Neutrophil (primary cell): ENCODE measurements around the gene COL25A1.

Experiments used
- H3K27ac ChIP-seq: fragments of 200-600 bp; sonication (generic); 2 replicates; pipeline ENCODE4 v1.5.1; 2016; ENCODE audit warnings: mild to moderate bottlenecking, moderate library complexity
- H3K27me3 ChIP-seq: fragments of 200-600 bp; sonication (generic); 2 replicates; pipeline ENCODE4 v1.6.0; 2016; ENCODE audit warnings: mild to moderate bottlenecking
- H3K36me3 ChIP-seq: fragments of 200-600 bp; sonication (generic); 2 replicates; pipeline ENCODE4 v1.5.1; 2017
- H3K4me1 ChIP-seq, 2 experiments: fragments of 200-600 bp in 1 of 2; sonication (generic) in 1 of 2; 1 replicate in 1 of 2; 2 replicates in 1 of 2; pipeline versions ENCODE4 v1.5.1 to v1.6.1; 2013 to 2016; ENCODE audit warnings: low read depth in 1 of 2, low read length in 1 of 2, mild to moderate bottlenecking in 1 of 2, moderate library complexity in 1 of 2; ENCODE audit not compliant: control insufficient read depth in 1 of 2, insufficient read depth in 1 of 2
- H3K4me3 ChIP-seq, 2 experiments: fragments of 200-600 bp in 1 of 2; sonication (generic) in 1 of 2; 1 replicate in 1 of 2; 2 replicates in 1 of 2; pipeline ENCODE4 v1.5.1; 2013 to 2016; ENCODE audit warnings: low read depth in 1 of 2, low read length in 1 of 2, mild to moderate bottlenecking in 1 of 2, moderate library complexity in 1 of 2
- H3K9me3 ChIP-seq: fragments of 200-600 bp; sonication (generic); 2 replicates; pipeline ENCODE4 v1.5.1; 2016
- CTCF ChIP-seq: fragments of 200-600 bp; sonication (generic); IDR thresholded peaks from 2 replicates; pipeline ENCODE4 v1.5.1; 2016; ENCODE audit warnings: antibody characterized with exemption

Gene COL25A1

GRCh38 chr4:108978066-108978465 lies 324.4 kb downstream of the COL25A1 start:
- Histone ChIP-seq H3K27ac (no peak overlapping the region), H3K9me3 (no peaks in the 10 kb centered on the region), H3K4me1 (no peaks in the 10 kb centered on the region), H3K4me3 (no peak overlapping the region), H3K27me3 (no peaks in the 10 kb centered on the region), H3K36me3 (no peaks in the 10 kb centered on the region)
- TF ChIP-seq CTCF: no peak

DNA sequence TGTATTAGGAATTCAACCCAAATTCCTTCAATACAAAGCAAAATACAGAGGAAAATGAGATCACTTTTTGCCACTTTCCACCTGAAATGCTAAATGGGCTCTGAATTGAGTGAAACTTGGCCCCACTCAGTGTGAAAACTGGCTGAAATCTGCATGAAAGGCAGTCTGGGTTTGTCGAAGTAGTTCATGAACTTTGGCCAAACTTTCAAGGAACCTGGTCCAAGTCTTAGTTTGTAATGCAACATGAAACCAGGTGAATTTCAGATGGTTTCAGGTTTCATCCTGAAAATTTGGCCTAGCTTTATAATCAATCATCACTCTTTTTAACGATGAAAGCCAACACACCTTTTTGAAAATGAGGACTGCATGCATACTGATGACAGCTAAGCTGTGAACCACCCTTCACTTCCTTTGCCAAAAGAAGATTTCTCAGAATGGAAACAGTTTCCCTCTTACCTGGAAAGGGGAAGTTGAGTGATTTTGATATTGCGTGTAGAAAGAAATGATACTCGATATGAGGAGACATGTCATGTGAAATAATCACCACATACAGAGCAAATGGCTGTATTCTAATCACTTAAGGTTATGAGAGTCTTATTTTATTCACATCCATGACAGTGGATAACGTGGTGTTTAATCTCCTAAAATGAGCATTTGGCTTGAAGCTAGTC lies 329.7 kb downstream of the COL25A1 start:
- H3K4me3 ChIP-seq: no peak overlapping the region
- no peaks in the 10 kb centered on the region for H3K9me3 ChIP-seq
- no peaks in the 10 kb centered on the region for H3K4me1 ChIP-seq
- TF ChIP-seq CTCF: no peak
- no peaks in the 10 kb centered on the region for H3K27me3 ChIP-seq
- H3K36me3 ChIP-seq: no peaks in the 10 kb centered on the region
- H3K27ac ChIP-seq: no peak overlapping the region

GRCh38 chr4:108971473-108971872 lies 331.0 kb downstream of the COL25A1 start:
- H3K9me3 ChIP-seq: no peaks in the 10 kb centered on the region
- no peak overlapping the region for H3K4me3 ChIP-seq
- no peaks in the 10 kb centered on the region for H3K36me3 ChIP-seq
- no peaks in the 10 kb centered on the region for H3K4me1 ChIP-seq
- no peak overlapping the region for H3K27ac ChIP-seq
- no peaks in the 10 kb centered on the region for H3K27me3 ChIP-seq
- TF ChIP-seq CTCF: no peak

DNA sequence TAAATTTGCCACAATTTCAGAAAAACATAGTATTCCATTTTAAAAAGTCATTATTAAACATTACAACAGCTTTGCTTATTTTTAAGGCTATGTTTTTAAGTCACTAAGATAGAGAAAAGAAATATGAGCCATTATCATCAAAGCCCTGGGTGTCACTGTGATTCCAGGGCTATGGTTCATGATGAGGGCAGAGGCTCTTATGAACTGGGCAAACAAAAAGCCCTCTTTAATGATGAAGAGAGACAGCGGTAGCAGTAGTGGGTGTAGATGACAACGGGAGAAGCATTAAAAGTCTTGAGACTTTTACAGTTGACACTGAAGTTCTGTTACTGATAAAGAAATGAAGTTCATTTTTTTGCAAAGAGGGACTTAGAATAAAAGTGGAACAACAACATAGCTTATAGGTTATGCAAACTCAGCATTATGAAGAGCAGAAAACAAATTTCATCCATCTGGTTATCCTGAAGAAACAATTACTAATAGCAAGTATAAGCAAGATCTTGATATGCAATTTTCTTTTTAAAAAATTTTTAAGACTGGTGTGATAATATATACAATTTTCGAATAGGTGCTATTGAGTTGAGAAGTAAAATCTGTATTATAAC lies 336.9 kb downstream of the COL25A1 start:
- no peak overlapping the region for H3K27ac ChIP-seq
- no peak for TF ChIP-seq CTCF
- H3K9me3 ChIP-seq: no peaks in the 10 kb centered on the region

GRCh38 chr4:108965016-108965415 lies 337.4 kb downstream of the COL25A1 start:
- no peaks in the 10 kb centered on the region for H3K4me1 ChIP-seq
- TF ChIP-seq CTCF: no peak
- H3K27ac ChIP-seq: no peak overlapping the region
- no peaks in the 10 kb centered on the region for H3K36me3 ChIP-seq
- H3K4me3 ChIP-seq: no peak overlapping the region
- H3K27me3 ChIP-seq: no peaks in the 10 kb centered on the region
- no peaks in the 10 kb centered on the region for H3K9me3 ChIP-seq

More for the DNA sequence above, 336.9 kb downstream of the COL25A1 start:
- H3K36me3 ChIP-seq: no peaks in the 10 kb centered on the region
- H3K4me1 ChIP-seq: no peaks in the 10 kb centered on the region
- no peaks in the 10 kb centered on the region for H3K27me3 ChIP-seq
- no peak overlapping the region for H3K4me3 ChIP-seq
